Measurements from ENCODE around the gene CAPN5.

Gene CAPN5

GRCh38 chr11:77107950-77108349, 41.2 kb downstream of the CAPN5 start:
- peak; percentile 99 for DNase-seq (ENCODE audit: low read depth)
- no peak overlapping the region for H3K4me3 ChIP-seq (ENCODE audit: low read length)
- peak; percentile 13 for TF ChIP-seq CTCF (conservative IDR thresholded peaks at IDR 0.05; ENCODE audit: low read depth, low read length)

GRCh38 chr11:77108436-77108835, 41.7 kb downstream of the CAPN5 start:
- no peak overlapping the region for H3K4me3 ChIP-seq (ENCODE audit: low read length)

GRCh38 chr11:77109236-77110019, 42.7 kb downstream of the CAPN5 start:
- no peak overlapping the region for H3K4me3 ChIP-seq (ENCODE audit: low read length)
- no peak for TF ChIP-seq CTCF (conservative IDR thresholded peaks at IDR 0.05; ENCODE audit: low read depth, low read length)
- DNase-seq (ENCODE audit: low read depth): peak; percentile 88

More at GRCh38 chr11:77108436-77108835, 41.7 kb downstream of the CAPN5 start:
- no peak for DNase-seq (ENCODE audit: low read depth)
- TF ChIP-seq CTCF (conservative IDR thresholded peaks at IDR 0.05; ENCODE audit: low read depth, low read length): no peak

GRCh38 chr11:77110836-77111235, 44.1 kb downstream of the CAPN5 start:
- TF ChIP-seq CTCF (conservative IDR thresholded peaks at IDR 0.05; ENCODE audit: low read depth, low read length): no peak
- DNase-seq (ENCODE audit: low read depth): no peak
- H3K4me3 ChIP-seq (ENCODE audit: low read length): no peak overlapping the region

GRCh38 chr11:77111277-77111676, 44.5 kb downstream of the CAPN5 start:
- TF ChIP-seq CTCF (conservative IDR thresholded peaks at IDR 0.05; ENCODE audit: low read depth, low read length): no peak
- no peak for DNase-seq (ENCODE audit: low read depth)
- no peak overlapping the region for H3K4me3 ChIP-seq (ENCODE audit: low read length)

- H3K4me3 ChIP-seq (ENCODE audit: low read length): no peak overlapping the region
- TF ChIP-seq CTCF (conservative IDR thresholded peaks at IDR 0.05; ENCODE audit: low read depth, low read length): no peak
- no peak for DNase-seq (ENCODE audit: low read depth)
Measured at GRCh38 chr11:77111946-77112345, 45.2 kb downstream of the CAPN5 start.
